NCI-H2029 treated with DMSO at 0.1 percent for 48 hours (cell line): ENCODE measurements around the gene PRR23E.
A peak's percentile ranks its signal among the peaks of the same experiment; 100 is the strongest.

Experiments
- DNase-seq: peaks from one replicate; lab custom pipeline; 2025; lab: John Stamatoyannopoulos, UW

PRR23E gene

DNA sequence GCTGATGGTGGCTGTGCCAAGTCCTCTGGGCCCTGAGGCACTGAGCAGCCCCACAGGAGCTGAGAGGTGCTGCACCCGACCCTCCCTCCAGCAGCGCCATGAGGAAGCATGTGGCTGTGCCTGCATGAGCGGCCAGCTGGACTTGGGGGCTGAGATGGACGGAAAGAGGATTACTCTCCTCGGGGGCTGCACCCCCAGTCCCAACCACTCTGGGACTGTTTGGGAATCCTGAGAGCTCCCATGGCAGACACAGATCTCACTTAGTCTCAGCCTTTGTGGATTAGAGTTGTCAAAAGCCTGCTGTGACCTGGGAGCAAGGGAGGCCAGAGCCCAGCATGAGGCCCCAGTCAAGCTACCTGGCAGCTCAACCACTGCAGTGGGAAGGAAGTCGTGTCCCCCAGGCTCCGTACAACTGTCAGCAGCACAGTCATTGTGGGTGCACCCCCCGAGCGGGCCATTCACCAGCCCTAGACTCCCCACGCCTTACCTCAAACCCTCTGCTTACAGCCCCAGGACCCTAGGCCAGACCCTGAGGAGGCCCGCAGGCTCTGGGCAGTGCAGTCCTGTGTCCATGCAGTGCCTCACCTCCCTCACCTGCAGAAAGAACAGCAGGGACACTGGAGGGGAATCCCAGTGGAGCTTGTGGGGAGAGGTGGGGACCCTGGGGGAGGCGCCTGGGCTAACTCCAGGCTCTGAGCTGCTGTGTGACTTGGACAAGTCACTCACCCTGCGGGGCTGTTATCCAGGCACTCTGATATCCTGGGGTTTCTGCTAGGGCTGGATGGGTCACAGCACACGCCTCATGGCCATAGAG lies 17.1 kb downstream of the PRR23E start:
- no peak for DNase-seq

DNA sequence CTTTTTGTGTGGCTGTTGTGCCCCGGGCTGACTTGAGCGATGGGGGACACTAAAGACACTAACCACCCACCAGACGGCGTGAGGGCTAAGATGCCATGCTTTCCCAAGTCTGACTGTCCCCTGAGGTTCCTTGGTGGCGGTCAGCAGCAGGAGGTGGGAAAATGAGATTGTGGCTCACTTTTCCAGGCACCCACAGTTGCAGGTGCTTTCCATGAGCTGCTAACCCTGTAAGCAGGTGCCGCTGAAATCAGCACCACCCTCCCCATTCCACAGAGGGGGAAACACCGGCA lies 17.7 kb downstream of the PRR23E start:
- no peak for DNase-seq

- DNase-seq = no peak
These were observed 18.5 kb downstream of the PRR23E start for GRCh38 chr3:127211118-127212060.

DNA sequence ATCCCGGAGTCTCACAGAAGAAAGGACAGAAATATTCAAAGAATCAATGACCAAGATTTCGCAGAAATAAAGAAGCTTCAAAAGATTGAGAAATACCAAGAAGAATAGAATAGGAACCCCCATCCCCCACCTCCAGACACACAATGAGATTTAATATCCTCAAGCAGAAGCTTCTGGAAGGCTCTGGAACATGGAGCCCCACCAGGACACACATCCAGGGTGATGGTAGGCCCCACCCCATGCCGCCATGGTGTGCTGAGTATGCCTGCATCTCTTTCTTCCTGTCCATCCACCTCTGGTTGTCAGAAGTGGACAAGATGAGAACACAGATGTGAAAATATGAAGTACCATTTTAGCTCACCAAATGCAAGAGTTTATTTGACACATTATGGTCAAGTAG lies 19.3 kb downstream of the PRR23E start:
- no peak for DNase-seq

- no peak for DNase-seq
These were observed 19.8 kb downstream of the PRR23E start for GRCh38 chr3:127212711-127213110.

- DNase-seq = no peak
These were observed 20.5 kb downstream of the PRR23E start for GRCh38 chr3:127213381-127213918.

GRCh38 chr3:127214975-127215374 lies 22.0 kb downstream of the PRR23E start:
- DNase-seq = no peak

GRCh38 chr3:127215714-127216414 lies 22.9 kb downstream of the PRR23E start:
- no peak for DNase-seq

GRCh38 chr3:127216415-127217261 lies 23.7 kb downstream of the PRR23E start:
- no peak for DNase-seq

- DNase-seq = no peak
These were observed 24.9 kb downstream of the PRR23E start for GRCh38 chr3:127217596-127218453.

- DNase-seq = no peak
These were observed 25.6 kb downstream of the PRR23E start for GRCh38 chr3:127218454-127218922.

GRCh38 chr3:127220497-127220896 lies 27.6 kb downstream of the PRR23E start:
- DNase-seq = no peak

DNA sequence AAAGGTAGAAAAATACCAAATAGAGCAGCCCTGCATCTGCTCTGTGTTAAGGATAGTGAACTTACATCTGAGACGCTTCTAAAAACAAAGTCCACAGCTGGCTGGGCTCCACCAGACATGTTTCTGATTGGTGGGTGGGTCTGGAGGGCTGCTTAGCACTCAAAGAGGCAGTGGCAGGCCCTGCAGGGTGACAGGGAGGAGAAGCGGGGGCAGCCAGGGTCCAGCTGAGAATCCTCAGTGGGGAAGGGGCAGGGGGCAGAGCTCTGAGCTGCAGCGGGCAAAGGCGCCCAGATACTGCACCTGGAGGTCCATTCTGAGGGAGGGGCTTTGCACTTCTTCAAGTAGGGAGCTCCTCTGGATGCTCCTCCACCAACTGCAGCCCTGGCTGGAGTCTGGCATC lies 28.1 kb downstream of the PRR23E start:
- DNase-seq = no peak

- no peak for DNase-seq
These were observed 28.6 kb downstream of the PRR23E start for GRCh38 chr3:127221446-127222035.

- DNase-seq = no peak
These were observed 29.2 kb downstream of the PRR23E start for GRCh38 chr3:127222163-127222562.

- DNase-seq = no peak
These were observed 29.7 kb downstream of the PRR23E start for GRCh38 chr3:127222664-127223063.

- DNase-seq = no peak
These were observed 31.2 kb downstream of the PRR23E start for GRCh38 chr3:127224118-127224517.

- DNase-seq = no peak
These were observed 33.5 kb downstream of the PRR23E start for GRCh38 chr3:127226457-127226856.

GRCh38 chr3:127226946-127227842 lies 34.3 kb downstream of the PRR23E start:
- peak; percentile 31 for DNase-seq
